ENCODE results near the gene MAMDC2. TPM values are rescaled to one million over a fixed set of nuclear protein-coding genes. Genes with fewer than 3 reads are reported as not detected.
A peak's percentile ranks its signal among the peaks of the same experiment; 100 is the strongest.

MAMDC2 gene
- total RNA-seq, 1 experiment from 2014 or later = 2.7 TPM

GRCh38 chr9:70042461-70043215 lies 1.0 kb upstream of the MAMDC2 start:
- Histone ChIP-seq H3K27me3 (ENCODE audit: insufficient read depth, low read depth) (no peaks in the 10 kb centered on the region), H2AFZ (no peak overlapping the region), H3K4me3 (no peak overlapping the region), H4K20me1 (ENCODE audit: insufficient read depth) (no peaks in the 10 kb centered on the region), H3K9me2 (ENCODE audit: insufficient read depth) (no peaks in the 10 kb centered on the region), H3K79me2 (ENCODE audit: low read depth) (no peaks in the 10 kb centered on the region), H3F3A (ENCODE audit: insufficient read depth, low read depth) (no peaks in the 10 kb centered on the region), H3K4me2 (no peak overlapping the region), H3K36me3 (ENCODE audit: low read depth) (no peaks in the 10 kb centered on the region), H3K9me3 (ENCODE audit: insufficient read depth, low read depth) (no peaks in the 10 kb centered on the region), H3K27ac (no peak overlapping the region), H3K4me1 (replicated peaks; ENCODE audit: insufficient read depth) (no peaks in the 10 kb centered on the region; the same call in 1 of the 2 replicates)
- POLR2A ChIA-PET (ENCODE audit: unreplicated experiment) = no interaction called here
- intact Hi-C loops (cut with micrococcal nuclease; ENCODE audit: unreplicated experiment) = loop anchor here (5.0 kb wide), 1 partner anchor 215 kb away; the partner anchor contains the start of gene SMC5
- no peak for DNase-seq
- no TSS peak for BruUV-seq (replicated peaks)
- CTCF ChIA-PET = interaction anchor here (0.8 kb wide), 1 partner anchor 68 kb away, joined by 3 read pairs; no protein-coding TSS in a partner anchor
- TF ChIP-seq, protein P1, sequence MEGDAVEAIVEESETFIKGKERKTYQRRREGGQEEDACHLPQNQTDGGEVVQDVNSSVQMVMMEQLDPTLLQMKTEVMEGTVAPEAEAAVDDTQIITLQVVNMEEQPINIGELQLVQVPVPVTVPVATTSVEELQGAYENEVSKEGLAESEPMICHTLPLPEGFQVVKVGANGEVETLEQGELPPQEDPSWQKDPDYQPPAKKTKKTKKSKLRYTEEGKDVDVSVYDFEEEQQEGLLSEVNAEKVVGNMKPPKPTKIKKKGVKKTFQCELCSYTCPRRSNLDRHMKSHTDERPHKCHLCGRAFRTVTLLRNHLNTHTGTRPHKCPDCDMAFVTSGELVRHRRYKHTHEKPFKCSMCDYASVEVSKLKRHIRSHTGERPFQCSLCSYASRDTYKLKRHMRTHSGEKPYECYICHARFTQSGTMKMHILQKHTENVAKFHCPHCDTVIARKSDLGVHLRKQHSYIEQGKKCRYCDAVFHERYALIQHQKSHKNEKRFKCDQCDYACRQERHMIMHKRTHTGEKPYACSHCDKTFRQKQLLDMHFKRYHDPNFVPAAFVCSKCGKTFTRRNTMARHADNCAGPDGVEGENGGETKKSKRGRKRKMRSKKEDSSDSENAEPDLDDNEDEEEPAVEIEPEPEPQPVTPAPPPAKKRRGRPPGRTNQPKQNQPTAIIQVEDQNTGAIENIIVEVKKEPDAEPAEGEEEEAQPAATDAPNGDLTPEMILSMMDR (conservative IDR thresholded peaks at IDR 0.05) = no peak
- TF ChIP-seq EZH2 (IDR thresholded peaks at IDR 0.05; ENCODE audit: low read depth) = no peak

GRCh38 chr9:70043285-70043684 lies 363 bp upstream of the MAMDC2 start:
- intact Hi-C loops (cut with micrococcal nuclease; ENCODE audit: unreplicated experiment) = loop anchor here (5.0 kb wide), 1 partner anchor 214 kb away; the partner anchor contains the start of gene SMC5
- no TSS peak for BruUV-seq (replicated peaks)
- Histone ChIP-seq H3K79me2 (ENCODE audit: low read depth) (no peaks in the 10 kb centered on the region), H2AFZ (no peak overlapping the region), H3F3A (ENCODE audit: insufficient read depth, low read depth) (no peaks in the 10 kb centered on the region), H3K4me2 (peak overlapping the region; percentile 92), H3K27me3 (ENCODE audit: insufficient read depth, low read depth) (no peaks in the 10 kb centered on the region), H3K4me1 (replicated peaks; ENCODE audit: insufficient read depth) (no peaks in the 10 kb centered on the region; the same call in 1 of the 2 replicates), H3K4me3 (peak overlapping the region; percentile 66; the same call in 1 of the 2 replicates), H4K20me1 (ENCODE audit: insufficient read depth) (no peaks in the 10 kb centered on the region), H3K27ac (no peak overlapping the region), H3K36me3 (ENCODE audit: low read depth) (no peaks in the 10 kb centered on the region), H3K9me2 (ENCODE audit: insufficient read depth) (no peaks in the 10 kb centered on the region), H3K9me3 (ENCODE audit: insufficient read depth, low read depth) (no peaks in the 10 kb centered on the region)
- TF ChIP-seq, protein P1 (conservative IDR thresholded peaks at IDR 0.05) = no peak
- TF ChIP-seq EZH2 (IDR thresholded peaks at IDR 0.05; ENCODE audit: low read depth) = no peak
- ChIA-PET POLR2A (ENCODE audit: unreplicated experiment) (interaction anchor here (0.6 kb wide), 1 partner anchor 17 kb away, joined by 3 read pairs; no protein-coding TSS in a partner anchor), CTCF (interaction anchor here (0.8 kb wide), 1 partner anchor 68 kb away, joined by 3 read pairs; no protein-coding TSS in a partner anchor)
- no peak for DNase-seq

- H3K36me3 ChIP-seq (ENCODE audit: low read depth) = no peaks in the 10 kb centered on the region
- intact Hi-C loops (cut with micrococcal nuclease; ENCODE audit: unreplicated experiment) = loop anchor here (5.0 kb wide), 1 partner anchor 213 kb away; the partner anchor contains the start of gene SMC5
- TF ChIP-seq, protein P1 (conservative IDR thresholded peaks at IDR 0.05) = no peak
- TF ChIP-seq EZH2 (IDR thresholded peaks at IDR 0.05; ENCODE audit: low read depth) = no peak
- H3K27ac ChIP-seq = no peak overlapping the region
- H2AFZ ChIP-seq = peak overlapping the region; percentile 83
- BruUV-seq (replicated peaks) = no TSS peak
- DNase-seq = peak; percentile 42 to 68
- H3K4me2 ChIP-seq = peak overlapping the region; percentile 92
- H3K9me3 ChIP-seq (ENCODE audit: insufficient read depth, low read depth) = no peaks in the 10 kb centered on the region
- no peaks in the 10 kb centered on the region for H3K27me3 ChIP-seq (ENCODE audit: insufficient read depth, low read depth)
- peak overlapping the region; percentile 66 for H3K4me3 ChIP-seq
- H3K79me2 ChIP-seq (ENCODE audit: low read depth) = no peaks in the 10 kb centered on the region
- H4K20me1 ChIP-seq (ENCODE audit: insufficient read depth) = no peaks in the 10 kb centered on the region
- CTCF ChIA-PET = interaction anchor here (0.6 to 1.7 kb wide), 2 partner anchors 41 to 66 kb away, joined by 5 to 9 read pairs; no protein-coding TSS in a partner anchor
- no peaks in the 10 kb centered on the region for H3K9me2 ChIP-seq (ENCODE audit: insufficient read depth)
- H3F3A ChIP-seq (ENCODE audit: insufficient read depth, low read depth) = no peaks in the 10 kb centered on the region
- peaks cover 11% of the 10 kb centered on the region for H3K4me1 ChIP-seq (replicated peaks; ENCODE audit: insufficient read depth)
- POLR2A ChIA-PET (ENCODE audit: unreplicated experiment) = no interaction called here
These were observed 1.1 kb downstream of the MAMDC2 start for GRCh38 chr9:70044490-70045307.

All from PC-9 (cell line).